HG02798 (cell line): ENCODE measurements around the gene STRADA.

Source experiments
- ATAC-seq: cut with Tn5 transposase; IDR thresholded peaks from one replicate; pipeline ENCODE4 v1.9.1; 2021; ENCODE audit warnings: mild to moderate bottlenecking; ENCODE audit not compliant: unreplicated experiment, poor library complexity

The STRADA gene

GRCh38 chr17:63692195-63692816 lies 49.3 kb downstream of the STRADA start:
- ATAC-seq: no peak

- ATAC-seq: no peak
These were observed 52.1 kb downstream of the STRADA start for GRCh38 chr17:63689479-63689878.

GRCh38 chr17:63688396-63689020 lies 53.1 kb downstream of the STRADA start:
- ATAC-seq: no peak

GRCh38 chr17:63686138-63686685 lies 55.4 kb downstream of the STRADA start:
- ATAC-seq: no peak

- ATAC-seq: no peak
These were observed 56.0 kb downstream of the STRADA start for GRCh38 chr17:63685578-63685977.

- ATAC-seq: no peak
These were observed 56.6 kb downstream of the STRADA start for GRCh38 chr17:63685041-63685440.

- ATAC-seq: no peak
These were observed 58.6 kb downstream of the STRADA start for GRCh38 chr17:63682981-63683380.

GRCh38 chr17:63682441-63682840 lies 59.2 kb downstream of the STRADA start:
- ATAC-seq: no peak

GRCh38 chr17:63681530-63681929 lies 60.1 kb downstream of the STRADA start:
- ATAC-seq: no peak

GRCh38 chr17:63680700-63681099 lies 60.9 kb downstream of the STRADA start:
- ATAC-seq: no peak

- ATAC-seq: no peak
These were observed 62.4 kb downstream of the STRADA start for GRCh38 chr17:63679214-63679613.

GRCh38 chr17:63676584-63676983 lies 65.0 kb downstream of the STRADA start:
- no peak for ATAC-seq

GRCh38 chr17:63675607-63676546 lies 65.7 kb downstream of the STRADA start:
- ATAC-seq: no peak

GRCh38 chr17:63675231-63675606 lies 66.4 kb downstream of the STRADA start:
- no peak for ATAC-seq

GRCh38 chr17:63672856-63673255 lies 68.7 kb downstream of the STRADA start:
- ATAC-seq: no peak

- ATAC-seq: no peak
These were observed 75.9 kb downstream of the STRADA start for GRCh38 chr17:63665527-63666214.

- no peak for ATAC-seq
These were observed 81.7 kb downstream of the STRADA start for GRCh38 chr17:63659850-63660249.

- no peak for ATAC-seq
These were observed 83.2 kb downstream of the STRADA start for GRCh38 chr17:63658366-63658765.

GRCh38 chr17:63657786-63658185 lies 83.8 kb downstream of the STRADA start:
- no peak for ATAC-seq

GRCh38 chr17:63653050-63653449 lies 88.5 kb downstream of the STRADA start:
- ATAC-seq: no peak
